ENCODE data around the gene RAB3GAP1.

The RAB3GAP1 gene

DNA sequence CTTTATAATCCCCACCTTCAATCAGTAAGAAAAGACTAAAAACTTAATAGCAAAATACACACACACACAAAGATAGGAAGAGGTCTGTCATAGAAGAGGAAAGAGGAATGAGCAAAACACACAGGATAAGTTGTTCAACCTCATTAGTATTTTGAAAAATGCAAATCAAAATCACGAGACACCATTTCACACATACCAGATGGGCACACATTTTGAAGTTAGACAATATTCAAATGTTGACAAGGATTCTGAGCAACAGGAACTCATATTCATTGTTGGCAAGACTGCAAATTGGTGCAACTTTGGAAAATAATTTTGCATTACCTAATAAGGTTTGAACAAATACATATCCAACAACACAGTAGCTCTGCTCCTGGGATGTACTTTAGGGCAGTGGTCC lies 127.6 kb downstream of the RAB3GAP1 start:
- TF ChIP-seq, protein P1, sequence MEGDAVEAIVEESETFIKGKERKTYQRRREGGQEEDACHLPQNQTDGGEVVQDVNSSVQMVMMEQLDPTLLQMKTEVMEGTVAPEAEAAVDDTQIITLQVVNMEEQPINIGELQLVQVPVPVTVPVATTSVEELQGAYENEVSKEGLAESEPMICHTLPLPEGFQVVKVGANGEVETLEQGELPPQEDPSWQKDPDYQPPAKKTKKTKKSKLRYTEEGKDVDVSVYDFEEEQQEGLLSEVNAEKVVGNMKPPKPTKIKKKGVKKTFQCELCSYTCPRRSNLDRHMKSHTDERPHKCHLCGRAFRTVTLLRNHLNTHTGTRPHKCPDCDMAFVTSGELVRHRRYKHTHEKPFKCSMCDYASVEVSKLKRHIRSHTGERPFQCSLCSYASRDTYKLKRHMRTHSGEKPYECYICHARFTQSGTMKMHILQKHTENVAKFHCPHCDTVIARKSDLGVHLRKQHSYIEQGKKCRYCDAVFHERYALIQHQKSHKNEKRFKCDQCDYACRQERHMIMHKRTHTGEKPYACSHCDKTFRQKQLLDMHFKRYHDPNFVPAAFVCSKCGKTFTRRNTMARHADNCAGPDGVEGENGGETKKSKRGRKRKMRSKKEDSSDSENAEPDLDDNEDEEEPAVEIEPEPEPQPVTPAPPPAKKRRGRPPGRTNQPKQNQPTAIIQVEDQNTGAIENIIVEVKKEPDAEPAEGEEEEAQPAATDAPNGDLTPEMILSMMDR (IDR thresholded peaks at IDR 0.05; ENCODE audit: borderline replicate concordance, control extremely low read depth, extremely low read depth, insufficient read depth, missing control alignments): no peak
- no peak for DNase-seq (ENCODE audit: low spot score)
- in situ Hi-C loops (cut with MboI; ENCODE audit: low sequenced_read_pairs, unreplicated experiment): no loop called here

DNA sequence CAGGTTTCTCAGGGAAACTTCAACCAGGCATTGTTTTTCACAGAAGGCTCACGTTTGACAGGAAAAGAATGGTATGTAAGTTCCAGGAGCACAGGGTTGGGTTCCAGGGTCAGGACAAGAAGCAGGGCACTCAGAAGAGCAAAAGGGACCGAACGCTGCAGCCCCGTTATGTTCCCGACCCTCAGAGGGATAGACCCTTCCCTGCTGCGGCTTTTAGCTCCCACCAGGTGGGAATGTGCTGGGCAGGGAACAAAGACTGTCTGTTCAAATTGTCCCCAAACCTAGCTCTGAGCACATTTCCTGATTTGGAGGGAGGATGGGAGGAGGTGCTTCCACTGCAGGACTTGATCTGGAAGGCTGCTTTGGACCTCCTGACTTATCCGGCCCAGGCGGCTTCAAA lies 130.1 kb downstream of the RAB3GAP1 start:
- DNase-seq (ENCODE audit: low spot score): no peak
- TF ChIP-seq, protein P1 (IDR thresholded peaks at IDR 0.05; ENCODE audit: borderline replicate concordance, control extremely low read depth, extremely low read depth, insufficient read depth, missing control alignments): no peak
- in situ Hi-C loops (cut with MboI; ENCODE audit: low sequenced_read_pairs, unreplicated experiment): no loop called here

DNA sequence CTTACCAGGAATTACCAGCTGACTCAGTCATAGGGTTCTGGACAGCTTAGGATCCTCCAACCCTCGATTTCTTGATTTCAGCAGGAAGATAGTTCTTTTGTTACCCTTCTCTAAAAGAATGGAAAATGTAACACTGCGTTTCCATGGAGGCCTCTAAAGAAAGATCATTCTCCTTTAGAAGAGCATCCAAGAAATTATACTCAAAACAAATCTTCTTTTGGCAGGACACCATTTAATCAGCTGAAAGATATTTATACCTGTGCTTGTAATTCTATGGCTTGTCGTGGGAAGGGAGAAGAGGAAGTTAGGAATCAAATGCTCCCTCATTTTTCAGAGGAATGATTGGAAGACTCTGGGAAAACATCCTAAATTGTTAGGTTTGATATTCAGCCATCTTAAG lies 130.5 kb downstream of the RAB3GAP1 start:
- TF ChIP-seq, protein P1 (IDR thresholded peaks at IDR 0.05; ENCODE audit: borderline replicate concordance, control extremely low read depth, extremely low read depth, insufficient read depth, missing control alignments): no peak

DNA sequence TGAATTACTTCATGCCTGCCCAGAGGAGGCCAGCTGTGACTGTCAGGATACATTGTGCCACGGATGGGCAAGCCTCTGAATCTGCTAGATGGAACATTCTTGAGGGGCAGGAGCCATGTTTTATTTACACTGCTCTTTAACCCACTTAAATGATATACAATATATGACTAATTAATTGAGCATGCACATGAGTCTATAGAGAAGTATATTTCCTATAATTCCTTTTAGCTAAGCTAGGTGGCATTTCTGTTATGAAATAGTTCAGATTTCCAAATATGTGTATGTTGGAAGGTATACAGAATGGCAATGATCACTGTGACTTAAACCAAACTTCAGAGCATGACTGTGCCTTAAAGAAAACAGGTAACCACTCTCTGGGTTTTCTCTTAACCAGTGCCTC lies 131.7 kb downstream of the RAB3GAP1 start:
- no peak for DNase-seq (ENCODE audit: low spot score)
- in situ Hi-C loops (cut with MboI; ENCODE audit: low sequenced_read_pairs, unreplicated experiment): no loop called here
- TF ChIP-seq, protein P1 (IDR thresholded peaks at IDR 0.05; ENCODE audit: borderline replicate concordance, control extremely low read depth, extremely low read depth, insufficient read depth, missing control alignments): no peak

More for the DNA sequence above, 130.5 kb downstream of the RAB3GAP1 start:
- DNase-seq (ENCODE audit: low spot score): no peak
- in situ Hi-C loops (cut with MboI; ENCODE audit: low sequenced_read_pairs, unreplicated experiment): no loop called here

DNA sequence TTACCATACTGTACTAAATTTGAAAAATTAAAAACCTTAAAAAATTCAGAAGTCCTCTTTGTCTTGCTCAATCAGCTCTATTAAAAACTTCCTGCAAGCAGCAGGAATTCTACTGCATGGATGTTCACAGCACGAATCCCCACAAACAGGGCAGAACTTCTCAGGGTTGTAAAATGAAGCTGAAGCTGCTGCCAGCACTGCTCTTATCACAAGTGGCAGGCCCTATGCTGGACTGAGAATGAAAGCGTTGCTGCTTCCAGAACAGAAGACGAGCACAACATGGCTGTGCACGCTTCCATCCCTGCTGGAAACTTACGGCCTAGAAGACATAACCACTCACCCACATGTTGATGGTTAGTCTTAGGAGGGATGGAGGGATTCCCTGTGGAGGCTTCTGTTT lies 134.0 kb downstream of the RAB3GAP1 start:
- DNase-seq (ENCODE audit: low spot score): no peak
- TF ChIP-seq, protein P1 (IDR thresholded peaks at IDR 0.05; ENCODE audit: borderline replicate concordance, control extremely low read depth, extremely low read depth, insufficient read depth, missing control alignments): no peak
- in situ Hi-C loops (cut with MboI; ENCODE audit: low sequenced_read_pairs, unreplicated experiment): no loop called here

DNA sequence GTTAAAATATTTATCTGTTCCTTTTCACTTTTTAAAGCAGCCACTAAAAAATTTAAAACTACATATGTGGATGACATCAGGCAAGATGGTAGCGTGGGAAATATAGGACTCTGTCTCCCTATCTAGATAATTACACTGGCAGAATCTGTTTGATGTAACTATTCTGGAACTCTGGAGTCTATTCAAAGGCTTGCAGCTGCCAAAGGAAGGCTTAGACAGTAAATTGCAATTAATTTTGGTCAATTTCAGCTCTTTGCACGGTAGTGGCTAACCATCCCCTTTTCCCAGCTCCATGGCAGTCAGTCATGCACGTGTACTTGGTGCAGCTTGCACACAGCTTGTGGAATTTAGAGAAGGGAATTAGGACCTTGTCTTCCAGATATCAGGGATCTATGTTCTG lies 135.2 kb downstream of the RAB3GAP1 start:
- no peak for DNase-seq (ENCODE audit: low spot score)
- in situ Hi-C loops (cut with MboI; ENCODE audit: low sequenced_read_pairs, unreplicated experiment): no loop called here
- TF ChIP-seq, protein P1 (IDR thresholded peaks at IDR 0.05; ENCODE audit: borderline replicate concordance, control extremely low read depth, extremely low read depth, insufficient read depth, missing control alignments): no peak

DNA sequence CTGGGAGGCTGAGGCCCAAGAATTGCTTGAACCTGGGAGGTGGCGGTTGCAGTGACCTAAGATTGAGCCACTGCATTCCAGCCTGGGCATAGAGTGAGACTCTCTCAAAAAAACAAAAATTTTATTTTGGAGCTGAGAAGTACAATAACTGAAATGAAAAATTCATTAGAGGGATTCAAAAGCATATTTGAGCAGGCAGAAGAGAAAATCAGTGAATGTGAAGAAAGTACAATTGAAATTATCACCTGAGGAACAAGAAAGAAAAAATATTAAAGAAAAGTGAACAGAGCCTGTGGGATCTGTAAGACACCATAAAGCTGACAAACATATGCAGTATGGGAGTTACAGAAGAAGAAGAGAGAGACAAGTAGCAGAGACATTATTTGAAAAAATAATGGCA lies 137.1 kb downstream of the RAB3GAP1 start:
- TF ChIP-seq, protein P1 (IDR thresholded peaks at IDR 0.05; ENCODE audit: borderline replicate concordance, control extremely low read depth, extremely low read depth, insufficient read depth, missing control alignments): no peak
- in situ Hi-C loops (cut with MboI; ENCODE audit: low sequenced_read_pairs, unreplicated experiment): no loop called here
- no peak for DNase-seq (ENCODE audit: low spot score)
